ENCODE results near the gene HDAC7.

HDAC7 gene

DNA sequence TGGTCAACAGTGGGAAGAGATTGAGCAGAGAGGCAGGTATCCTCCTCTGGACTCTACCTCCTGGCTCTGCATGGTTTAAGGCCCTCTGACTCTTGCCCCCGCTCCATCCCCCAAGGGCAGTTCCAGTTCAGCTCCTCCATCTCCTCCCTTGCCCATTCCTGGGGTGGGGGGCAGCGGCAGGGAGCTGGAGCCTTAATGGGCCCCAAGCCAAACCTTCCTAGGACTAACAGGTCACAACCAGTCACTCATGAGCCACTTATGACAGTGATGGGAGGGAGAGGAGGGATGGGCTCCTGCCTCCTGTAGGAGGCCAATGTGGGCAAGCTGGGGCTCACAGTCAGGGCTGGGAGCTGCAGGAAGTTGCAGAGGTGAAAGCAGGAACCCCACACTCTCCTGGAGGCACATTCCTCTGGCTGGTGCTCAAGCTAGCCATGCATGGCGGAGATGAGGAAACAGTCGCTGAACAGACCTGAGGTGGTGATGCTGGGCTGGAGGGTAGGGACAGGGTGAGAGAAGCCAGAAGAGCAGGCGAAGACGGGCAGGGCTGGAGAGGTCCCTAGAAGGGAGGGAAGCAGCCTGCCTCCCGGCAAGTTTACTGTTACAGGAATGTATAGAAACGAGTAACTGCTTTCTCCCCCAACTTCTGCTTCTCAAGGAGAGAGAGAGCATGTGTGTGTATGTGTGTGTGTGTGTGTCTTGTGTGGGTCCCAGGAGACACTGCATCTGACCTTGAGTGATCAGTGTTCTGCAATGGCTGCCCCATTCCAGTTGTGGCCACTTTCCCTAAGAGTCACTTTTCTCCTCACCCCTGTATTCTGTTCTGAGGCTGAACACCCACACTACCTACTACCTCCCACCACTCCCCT lies 56.0 kb downstream of the HDAC7 start:
- no peak for TF ChIP-seq ESRRG (CRISPR knock-in tag; IDR thresholded peaks at IDR 0.05)
- TF ChIP-seq ZFP30 (CRISPR knock-in tag; IDR thresholded peaks at IDR 0.05), result no peak
- TF ChIP-seq ZC3H10 (CRISPR knock-in tag; IDR thresholded peaks at IDR 0.05), result no peak
- TF ChIP-seq POU6F1 (CRISPR knock-in tag; IDR thresholded peaks at IDR 0.05; ENCODE audit: borderline replicate concordance, low read depth), result no peak
- no peak for TF ChIP-seq ZNF565 (CRISPR knock-in tag; conservative IDR thresholded peaks at IDR 0.05; ENCODE audit: low read depth)
- no peak for TF ChIP-seq GLIS3 (CRISPR knock-in tag; IDR thresholded peaks at IDR 0.05)
- no peak for TF ChIP-seq OSR1 (CRISPR knock-in tag; IDR thresholded peaks at IDR 0.05)
- no peak for TF ChIP-seq PPARA (CRISPR knock-in tag; IDR thresholded peaks at IDR 0.05; ENCODE audit: borderline replicate concordance)
- TF ChIP-seq, protein P1, sequence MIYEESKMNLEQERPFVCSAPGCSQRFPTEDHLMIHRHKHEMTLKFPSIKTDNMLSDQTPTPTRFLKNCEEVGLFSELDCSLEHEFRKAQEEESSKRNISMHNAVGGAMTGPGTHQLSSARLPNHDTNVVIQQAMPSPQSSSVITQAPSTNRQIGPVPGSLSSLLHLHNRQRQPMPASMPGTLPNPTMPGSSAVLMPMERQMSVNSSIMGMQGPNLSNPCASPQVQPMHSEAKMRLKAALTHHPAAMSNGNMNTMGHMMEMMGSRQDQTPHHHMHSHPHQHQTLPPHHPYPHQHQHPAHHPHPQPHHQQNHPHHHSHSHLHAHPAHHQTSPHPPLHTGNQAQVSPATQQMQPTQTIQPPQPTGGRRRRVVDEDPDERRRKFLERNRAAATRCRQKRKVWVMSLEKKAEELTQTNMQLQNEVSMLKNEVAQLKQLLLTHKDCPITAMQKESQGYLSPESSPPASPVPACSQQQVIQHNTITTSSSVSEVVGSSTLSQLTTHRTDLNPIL (CRISPR knock-in tag; IDR thresholded peaks at IDR 0.05; ENCODE audit: low read depth), result no peak

DNA sequence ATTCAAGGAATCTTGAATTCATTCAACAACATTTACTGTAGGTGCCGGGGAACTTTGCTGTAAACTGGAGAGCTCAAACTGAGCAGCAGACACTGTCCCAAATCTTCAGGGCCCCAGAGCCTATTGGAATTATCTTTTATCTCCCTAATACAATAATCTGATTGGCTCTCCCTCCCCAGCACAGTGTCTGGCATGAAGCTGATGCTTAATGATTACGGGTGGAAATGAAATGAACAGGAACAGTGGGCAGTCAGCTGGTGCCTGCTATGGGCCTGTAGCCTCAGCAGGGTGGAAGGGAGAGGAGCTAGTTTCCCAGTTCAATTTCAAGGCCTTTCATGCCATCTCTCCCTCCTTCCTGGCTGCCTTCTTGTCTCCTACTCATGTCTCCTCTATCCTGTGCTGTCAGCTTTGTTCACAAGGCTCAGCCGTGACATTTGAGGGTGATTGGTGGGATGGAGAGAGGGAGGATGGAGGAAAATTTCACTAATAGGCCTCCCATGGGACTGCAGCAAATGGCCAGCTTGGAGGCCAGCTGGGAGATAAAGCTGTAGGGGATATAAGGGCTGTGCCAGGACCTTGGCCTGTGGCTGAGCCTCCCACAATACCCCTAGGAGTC lies 56.7 kb downstream of the HDAC7 start:
- peak; percentile 63; the same call in 1 of the 2 replicates for TF ChIP-seq TCF4 (CRISPR knock-in tag; IDR thresholded peaks at IDR 0.05; ENCODE audit: borderline replicate concordance)
- TF ChIP-seq, protein P2, sequence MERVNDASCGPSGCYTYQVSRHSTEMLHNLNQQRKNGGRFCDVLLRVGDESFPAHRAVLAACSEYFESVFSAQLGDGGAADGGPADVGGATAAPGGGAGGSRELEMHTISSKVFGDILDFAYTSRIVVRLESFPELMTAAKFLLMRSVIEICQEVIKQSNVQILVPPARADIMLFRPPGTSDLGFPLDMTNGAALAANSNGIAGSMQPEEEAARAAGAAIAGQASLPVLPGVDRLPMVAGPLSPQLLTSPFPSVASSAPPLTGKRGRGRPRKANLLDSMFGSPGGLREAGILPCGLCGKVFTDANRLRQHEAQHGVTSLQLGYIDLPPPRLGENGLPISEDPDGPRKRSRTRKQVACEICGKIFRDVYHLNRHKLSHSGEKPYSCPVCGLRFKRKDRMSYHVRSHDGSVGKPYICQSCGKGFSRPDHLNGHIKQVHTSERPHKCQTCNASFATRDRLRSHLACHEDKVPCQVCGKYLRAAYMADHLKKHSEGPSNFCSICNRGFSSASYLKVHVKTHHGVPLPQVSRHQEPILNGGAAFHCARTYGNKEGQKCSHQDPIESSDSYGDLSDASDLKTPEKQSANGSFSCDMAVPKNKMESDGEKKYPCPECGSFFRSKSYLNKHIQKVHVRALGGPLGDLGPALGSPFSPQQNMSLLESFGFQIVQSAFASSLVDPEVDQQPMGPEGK (CRISPR knock-in tag; IDR thresholded peaks at IDR 0.05; ENCODE audit: borderline replicate concordance), result no peak
- TF ChIP-seq ZFP30 (CRISPR knock-in tag; IDR thresholded peaks at IDR 0.05), result no peak
- TF ChIP-seq, protein P3, sequence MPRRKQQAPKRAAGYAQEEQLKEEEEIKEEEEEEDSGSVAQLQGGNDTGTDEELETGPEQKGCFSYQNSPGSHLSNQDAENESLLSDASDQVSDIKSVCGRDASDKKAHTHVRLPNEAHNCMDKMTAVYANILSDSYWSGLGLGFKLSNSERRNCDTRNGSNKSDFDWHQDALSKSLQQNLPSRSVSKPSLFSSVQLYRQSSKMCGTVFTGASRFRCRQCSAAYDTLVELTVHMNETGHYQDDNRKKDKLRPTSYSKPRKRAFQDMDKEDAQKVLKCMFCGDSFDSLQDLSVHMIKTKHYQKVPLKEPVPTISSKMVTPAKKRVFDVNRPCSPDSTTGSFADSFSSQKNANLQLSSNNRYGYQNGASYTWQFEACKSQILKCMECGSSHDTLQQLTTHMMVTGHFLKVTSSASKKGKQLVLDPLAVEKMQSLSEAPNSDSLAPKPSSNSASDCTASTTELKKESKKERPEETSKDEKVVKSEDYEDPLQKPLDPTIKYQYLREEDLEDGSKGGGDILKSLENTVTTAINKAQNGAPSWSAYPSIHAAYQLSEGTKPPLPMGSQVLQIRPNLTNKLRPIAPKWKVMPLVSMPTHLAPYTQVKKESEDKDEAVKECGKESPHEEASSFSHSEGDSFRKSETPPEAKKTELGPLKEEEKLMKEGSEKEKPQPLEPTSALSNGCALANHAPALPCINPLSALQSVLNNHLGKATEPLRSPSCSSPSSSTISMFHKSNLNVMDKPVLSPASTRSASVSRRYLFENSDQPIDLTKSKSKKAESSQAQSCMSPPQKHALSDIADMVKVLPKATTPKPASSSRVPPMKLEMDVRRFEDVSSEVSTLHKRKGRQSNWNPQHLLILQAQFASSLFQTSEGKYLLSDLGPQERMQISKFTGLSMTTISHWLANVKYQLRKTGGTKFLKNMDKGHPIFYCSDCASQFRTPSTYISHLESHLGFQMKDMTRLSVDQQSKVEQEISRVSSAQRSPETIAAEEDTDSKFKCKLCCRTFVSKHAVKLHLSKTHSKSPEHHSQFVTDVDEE (CRISPR knock-in tag; IDR thresholded peaks at IDR 0.05), result 0 out of 2 replicates have a peak, but pooled peaks have one; percentile 21
- TF ChIP-seq GLIS3 (CRISPR knock-in tag; IDR thresholded peaks at IDR 0.05), result no peak
- ATAC-seq, result no peak

More for the DNA sequence above, 56.0 kb downstream of the HDAC7 start:
- ATAC-seq, result no peak

DNA sequence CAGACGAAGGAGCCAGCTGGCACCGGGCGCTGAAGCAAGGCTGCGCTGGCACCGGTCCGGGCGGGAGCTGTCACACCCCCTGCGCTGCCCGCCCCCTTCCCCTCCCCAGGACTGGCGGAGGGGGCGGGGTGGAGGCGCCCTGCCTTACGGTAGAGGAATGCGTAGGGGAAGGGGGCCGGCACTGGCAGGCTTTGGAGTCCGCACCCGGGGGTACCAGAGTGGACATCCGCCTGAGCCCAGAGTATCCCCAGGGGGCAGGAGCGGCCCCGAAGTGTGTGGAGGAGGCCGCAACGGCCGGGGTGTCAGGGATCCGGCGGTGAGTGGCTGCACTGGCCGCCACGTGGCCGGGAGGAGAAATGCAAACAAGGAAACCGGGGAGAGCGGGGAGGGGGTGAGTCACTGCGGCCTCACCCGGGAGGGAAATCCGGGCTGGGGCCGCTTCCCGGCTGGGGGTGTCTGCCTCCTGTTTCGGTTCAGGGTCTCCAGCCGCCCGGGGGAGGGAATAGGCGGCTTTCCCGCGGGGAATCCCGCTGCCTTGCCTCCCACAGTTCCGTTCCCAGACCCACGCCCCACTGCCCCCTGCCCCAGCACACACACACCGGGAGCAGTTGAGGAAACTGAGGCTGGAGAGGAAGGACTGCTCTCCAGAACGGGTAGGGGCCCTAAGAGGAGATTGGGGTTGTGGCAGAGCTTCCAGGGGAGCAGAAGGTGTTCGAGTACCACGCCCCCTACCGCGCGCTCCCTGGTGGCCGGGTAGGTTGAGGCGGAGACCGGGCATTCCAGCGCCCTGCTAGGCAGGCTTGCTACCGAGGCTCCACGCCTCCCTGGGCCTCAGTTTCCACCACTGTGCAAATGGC lies 60.6 kb downstream of the HDAC7 start, which contains the start of gene RAPGEF3:
Gene RAPGEF3, minus strand, starts transcription at position 47 of the 857 bp plus-strand sequence. CDS start 324 bp downstream, outside the sequence.
- no peak for TF ChIP-seq ZFP3 (CRISPR knock-in tag; IDR thresholded peaks at IDR 0.05)
- TF ChIP-seq SNAI2 (CRISPR knock-in tag; IDR thresholded peaks at IDR 0.05), result no peak
- TF ChIP-seq, protein P1 (CRISPR knock-in tag; IDR thresholded peaks at IDR 0.05; ENCODE audit: low read depth), result no peak
- TF ChIP-seq, protein P2 (CRISPR knock-in tag; IDR thresholded peaks at IDR 0.05; ENCODE audit: borderline replicate concordance), result peak; percentile 97; the same call in 1 of the 2 replicates
- TF ChIP-seq ESRRG (CRISPR knock-in tag; IDR thresholded peaks at IDR 0.05), result no peak
- peak; percentile 97 for ATAC-seq
